ENCODE data around the gene AP1G1. TPM values are rescaled to one million over a fixed set of nuclear protein-coding genes. Genes with fewer than 3 reads are reported as not detected.

AP1G1 gene
- polyA plus RNA-seq (2013, experiment 1 of 2): 39.1 TPM
- polyA plus RNA-seq (2013, experiment 2 of 2): 38.6 TPM

GRCh38 chr16:71808593-71809459, at the start of gene AP1G1:
Gene AP1G1, minus strand, starts transcription at chr16:71808834. Its CDS starts 19,355 bp downstream, at chr16:71789479.
- Histone ChIP-seq H3K9ac (ENCODE audit: low read length) (peak within 1 kb of the TSS; percentile 96), H3K79me2 (ENCODE audit: control insufficient read depth, insufficient read depth, low read length) (peaks cover 36% of the 10 kb centered on the region), H3K36me3 (ENCODE audit: control insufficient read depth, insufficient read depth, low read length) (no peaks in the 10 kb centered on the region), H2BK120ac (ENCODE audit: low read depth, low read length) (no peak within 1 kb of the TSS), H3K4me2 (ENCODE audit: low read length) (peak within 1 kb of the TSS; percentile 53), H3K4me3 (ENCODE audit: low read length) (peak within 1 kb of the TSS; percentile 93), H3K79me1 (ENCODE audit: low read length) (peaks cover 6% of the 10 kb centered on the region), H3K4me1 (ENCODE audit: control insufficient read depth, low read depth, low read length) (peaks cover 2% of the 10 kb centered on the region), H2AK5ac (ENCODE audit: low read length) (no peak within 1 kb of the TSS), H3K27ac (ENCODE audit: low read depth, low read length) (peak within 1 kb of the TSS; percentile 65), H3K23ac (ENCODE audit: low read length) (peak within 1 kb of the TSS; percentile 48), H4K5ac (ENCODE audit: low read length) (no peak within 1 kb of the TSS), H3K18ac (ENCODE audit: low read length) (peak within 1 kb of the TSS; percentile 62), H3K56ac (ENCODE audit: low read length) (peak within 1 kb of the TSS; percentile 99), H2BK15ac (replicated peaks; ENCODE audit: low read depth) (no peak within 1 kb of the TSS), H3K27me3 (ENCODE audit: insufficient read depth, low read length, poor library complexity) (no peaks in the 10 kb centered on the region), H3K4ac (ENCODE audit: low read depth, low read length) (peak within 1 kb of the TSS; percentile 91), H4K8ac (ENCODE audit: low read depth, low read length) (no peak within 1 kb of the TSS), H2BK5ac (ENCODE audit: low read length) (peak within 1 kb of the TSS; percentile 97)
- WGBS (ENCODE audit: extremely low coverage, insufficient coverage, low lambda C conversion rate): no CpG with 5 or more reads among the region's 54 CpGs
- peak; percentile 100 for DNase-seq

- Histone ChIP-seq H3K4me2 (ENCODE audit: low read length) (no peak overlapping the region), H4K5ac (ENCODE audit: low read length) (no peak overlapping the region), H3K9ac (ENCODE audit: low read length) (no peak overlapping the region), H3K56ac (ENCODE audit: low read length) (no peak overlapping the region), H3K18ac (ENCODE audit: low read length) (no peak overlapping the region), H2BK5ac (ENCODE audit: low read length) (no peak overlapping the region), H3K27ac (ENCODE audit: low read depth, low read length) (no peak overlapping the region), H2BK15ac (replicated peaks; ENCODE audit: low read depth) (no peak overlapping the region), H2BK120ac (ENCODE audit: low read depth, low read length) (no peak overlapping the region), H3K79me2 (ENCODE audit: control insufficient read depth, insufficient read depth, low read length) (no peaks in the 10 kb centered on the region), H3K79me1 (ENCODE audit: low read length) (peaks cover 4% of the 10 kb centered on the region), H3K4me1 (ENCODE audit: control insufficient read depth, low read depth, low read length) (no peaks in the 10 kb centered on the region), H4K8ac (ENCODE audit: low read depth, low read length) (no peak overlapping the region), H3K36me3 (ENCODE audit: control insufficient read depth, insufficient read depth, low read length) (peaks cover 1% of the 10 kb centered on the region), H2AK5ac (ENCODE audit: low read length) (no peak overlapping the region), H3K4me3 (ENCODE audit: low read length) (no peak overlapping the region), H3K27me3 (ENCODE audit: insufficient read depth, low read length, poor library complexity) (no peaks in the 10 kb centered on the region), H3K4ac (ENCODE audit: low read depth, low read length) (no peak overlapping the region), H3K23ac (ENCODE audit: low read length) (no peak overlapping the region)
- no CpG with 5 or more reads among the region's 5 CpGs for WGBS (ENCODE audit: extremely low coverage, insufficient coverage, low lambda C conversion rate)
- no peak for DNase-seq
These were observed 47.5 kb upstream of the AP1G1 start for GRCh38 chr16:71855937-71856662.

- peaks cover 5% of the 10 kb centered on the region for H3K36me3 ChIP-seq (ENCODE audit: control insufficient read depth, insufficient read depth, low read length)
- H3K27me3 ChIP-seq (ENCODE audit: insufficient read depth, low read length, poor library complexity): no peaks in the 10 kb centered on the region
- no peak overlapping the region for H3K23ac ChIP-seq (ENCODE audit: low read length)
- no peak overlapping the region for H3K4me2 ChIP-seq (ENCODE audit: low read length)
- H2BK15ac ChIP-seq (replicated peaks; ENCODE audit: low read depth): no peak overlapping the region
- H3K79me2 ChIP-seq (ENCODE audit: control insufficient read depth, insufficient read depth, low read length): no peaks in the 10 kb centered on the region
- no peak overlapping the region for H3K4ac ChIP-seq (ENCODE audit: low read depth, low read length)
- H2AK5ac ChIP-seq (ENCODE audit: low read length): no peak overlapping the region
- H4K8ac ChIP-seq (ENCODE audit: low read depth, low read length): no peak overlapping the region
- no peak overlapping the region for H2BK120ac ChIP-seq (ENCODE audit: low read depth, low read length)
- H4K5ac ChIP-seq (ENCODE audit: low read length): no peak overlapping the region
- DNase-seq: no peak
- H2BK5ac ChIP-seq (ENCODE audit: low read length): no peak overlapping the region
- H3K56ac ChIP-seq (ENCODE audit: low read length): no peak overlapping the region
- no peak overlapping the region for H3K9ac ChIP-seq (ENCODE audit: low read length)
- H3K79me1 ChIP-seq (ENCODE audit: low read length): peaks cover 4% of the 10 kb centered on the region
- no peaks in the 10 kb centered on the region for H3K4me1 ChIP-seq (ENCODE audit: control insufficient read depth, low read depth, low read length)
- no CpG with 5 or more reads among the region's 4 CpGs for WGBS (ENCODE audit: extremely low coverage, insufficient coverage, low lambda C conversion rate)
- no peak overlapping the region for H3K27ac ChIP-seq (ENCODE audit: low read depth, low read length)
- no peak overlapping the region for H3K4me3 ChIP-seq (ENCODE audit: low read length)
- no peak overlapping the region for H3K18ac ChIP-seq (ENCODE audit: low read length)
These were observed 45.8 kb upstream of the AP1G1 start for GRCh38 chr16:71854369-71854948.

- Histone ChIP-seq H3K79me1 (ENCODE audit: low read length) (peaks cover 4% of the 10 kb centered on the region), H4K8ac (ENCODE audit: low read depth, low read length) (no peak overlapping the region), H3K56ac (ENCODE audit: low read length) (no peak overlapping the region), H3K4me2 (ENCODE audit: low read length) (no peak overlapping the region), H3K79me2 (ENCODE audit: control insufficient read depth, insufficient read depth, low read length) (no peaks in the 10 kb centered on the region), H2BK5ac (ENCODE audit: low read length) (no peak overlapping the region), H2AK5ac (ENCODE audit: low read length) (no peak overlapping the region), H4K5ac (ENCODE audit: low read length) (no peak overlapping the region), H3K18ac (ENCODE audit: low read length) (no peak overlapping the region), H3K27me3 (ENCODE audit: insufficient read depth, low read length, poor library complexity) (no peaks in the 10 kb centered on the region), H2BK120ac (ENCODE audit: low read depth, low read length) (no peak overlapping the region), H3K23ac (ENCODE audit: low read length) (no peak overlapping the region), H2BK15ac (replicated peaks; ENCODE audit: low read depth) (no peak overlapping the region), H3K4ac (ENCODE audit: low read depth, low read length) (no peak overlapping the region), H3K36me3 (ENCODE audit: control insufficient read depth, insufficient read depth, low read length) (peaks cover 9% of the 10 kb centered on the region), H3K4me3 (ENCODE audit: low read length) (no peak overlapping the region), H3K4me1 (ENCODE audit: control insufficient read depth, low read depth, low read length) (no peaks in the 10 kb centered on the region), H3K9ac (ENCODE audit: low read length) (no peak overlapping the region), H3K27ac (ENCODE audit: low read depth, low read length) (no peak overlapping the region)
- DNase-seq: no peak
- WGBS (ENCODE audit: extremely low coverage, insufficient coverage, low lambda C conversion rate): no CpG with 5 or more reads among the region's 4 CpGs
These were observed 44.8 kb upstream of the AP1G1 start for GRCh38 chr16:71853413-71853812.

- no peak for DNase-seq
- Histone ChIP-seq H3K18ac (ENCODE audit: low read length) (no peak overlapping the region), H4K5ac (ENCODE audit: low read length) (no peak overlapping the region), H3K79me2 (ENCODE audit: control insufficient read depth, insufficient read depth, low read length) (peaks cover 3% of the 10 kb centered on the region), H3K27me3 (ENCODE audit: insufficient read depth, low read length, poor library complexity) (no peaks in the 10 kb centered on the region), H2BK5ac (ENCODE audit: low read length) (no peak overlapping the region), H3K9ac (ENCODE audit: low read length) (no peak overlapping the region), H3K56ac (ENCODE audit: low read length) (no peak overlapping the region), H3K27ac (ENCODE audit: low read depth, low read length) (no peak overlapping the region), H3K4me1 (ENCODE audit: control insufficient read depth, low read depth, low read length) (no peaks in the 10 kb centered on the region), H3K4me2 (ENCODE audit: low read length) (no peak overlapping the region), H2BK15ac (replicated peaks; ENCODE audit: low read depth) (no peak overlapping the region), H3K4me3 (ENCODE audit: low read length) (no peak overlapping the region), H4K8ac (ENCODE audit: low read depth, low read length) (no peak overlapping the region), H2BK120ac (ENCODE audit: low read depth, low read length) (no peak overlapping the region), H3K36me3 (ENCODE audit: control insufficient read depth, insufficient read depth, low read length) (peaks cover 9% of the 10 kb centered on the region), H3K4ac (ENCODE audit: low read depth, low read length) (no peak overlapping the region), H3K23ac (ENCODE audit: low read length) (no peak overlapping the region), H2AK5ac (ENCODE audit: low read length) (no peak overlapping the region), H3K79me1 (ENCODE audit: low read length) (peaks cover 7% of the 10 kb centered on the region)
- WGBS (ENCODE audit: extremely low coverage, insufficient coverage, low lambda C conversion rate): no CpG with 5 or more reads among the region's 4 CpGs
These were observed 43.9 kb upstream of the AP1G1 start for GRCh38 chr16:71852561-71852960.
